ENCODE measurements around the gene UQCC2.
A peak's percentile ranks its signal among the peaks of the same experiment; 100 is the strongest.

The UQCC2 gene

GRCh38 chr6:33724102-33725023, 12.9 kb upstream of the UQCC2 start:
- peak; percentile 17 for DNase-seq

GRCh38 chr6:33723371-33724085, 12.0 kb upstream of the UQCC2 start:
- no peak for DNase-seq

- no peak for DNase-seq
Measured at GRCh38 chr6:33722103-33722623, 10.7 kb upstream of the UQCC2 start.

GRCh38 chr6:33721508-33721907, 10.0 kb upstream of the UQCC2 start:
- no peak for DNase-seq

GRCh38 chr6:33720998-33721397, 9.5 kb upstream of the UQCC2 start:
- DNase-seq, result no peak

- DNase-seq, result no peak
Measured at GRCh38 chr6:33719326-33719987, 8.0 kb upstream of the UQCC2 start.

GRCh38 chr6:33718713-33719112, 7.2 kb upstream of the UQCC2 start:
- no peak for DNase-seq

GRCh38 chr6:33717934-33718455, 6.5 kb upstream of the UQCC2 start:
- no peak for DNase-seq

- DNase-seq, result no peak
Measured at GRCh38 chr6:33716890-33717632, 5.6 kb upstream of the UQCC2 start.

- DNase-seq, result no peak
Measured at GRCh38 chr6:33716379-33716778, 4.9 kb upstream of the UQCC2 start.

- DNase-seq, result no peak
Measured at GRCh38 chr6:33714385-33715040, 3.0 kb upstream of the UQCC2 start.

- DNase-seq, result no peak
Measured at GRCh38 chr6:33713786-33714185, 2.3 kb upstream of the UQCC2 start.

GRCh38 chr6:33712914-33713313, 1.4 kb upstream of the UQCC2 start:
- DNase-seq, result no peak

- DNase-seq, result no peak
Measured at GRCh38 chr6:33710296-33711121, 991 bp downstream of the UQCC2 start.

- DNase-seq, result no peak
Measured at GRCh38 chr6:33709605-33710295, 1.8 kb downstream of the UQCC2 start.

- no peak for DNase-seq
Measured at GRCh38 chr6:33708516-33709204, 2.8 kb downstream of the UQCC2 start.

- DNase-seq, result no peak
Measured at GRCh38 chr6:33707771-33708170, 3.7 kb downstream of the UQCC2 start.

- DNase-seq, result no peak
Measured at GRCh38 chr6:33705955-33706725, 5.4 kb downstream of the UQCC2 start.

Data from stimulated activated CD4-positive, alpha-beta T cell treated with anti-CD3 and anti-CD28 coated beads, Interleukin-15, amount 100 ng/mL, for 24 hours (primary cell).